GM18907 (cell line): ENCODE results near the gene NUP210L.
"Not testable (repeated sequence)": the region's sequence is repeated elsewhere in the genome, so short reads cannot be mapped to it uniquely, and the experiment has no call there.

Experiments
- ATAC-seq: cut with Tn5 transposase; IDR thresholded peaks from one replicate; pipeline ENCODE4 v1.9.1; 2021; ENCODE audit warnings: mild to moderate bottlenecking, moderate library complexity; ENCODE audit not compliant: unreplicated experiment

The NUP210L gene

DNA sequence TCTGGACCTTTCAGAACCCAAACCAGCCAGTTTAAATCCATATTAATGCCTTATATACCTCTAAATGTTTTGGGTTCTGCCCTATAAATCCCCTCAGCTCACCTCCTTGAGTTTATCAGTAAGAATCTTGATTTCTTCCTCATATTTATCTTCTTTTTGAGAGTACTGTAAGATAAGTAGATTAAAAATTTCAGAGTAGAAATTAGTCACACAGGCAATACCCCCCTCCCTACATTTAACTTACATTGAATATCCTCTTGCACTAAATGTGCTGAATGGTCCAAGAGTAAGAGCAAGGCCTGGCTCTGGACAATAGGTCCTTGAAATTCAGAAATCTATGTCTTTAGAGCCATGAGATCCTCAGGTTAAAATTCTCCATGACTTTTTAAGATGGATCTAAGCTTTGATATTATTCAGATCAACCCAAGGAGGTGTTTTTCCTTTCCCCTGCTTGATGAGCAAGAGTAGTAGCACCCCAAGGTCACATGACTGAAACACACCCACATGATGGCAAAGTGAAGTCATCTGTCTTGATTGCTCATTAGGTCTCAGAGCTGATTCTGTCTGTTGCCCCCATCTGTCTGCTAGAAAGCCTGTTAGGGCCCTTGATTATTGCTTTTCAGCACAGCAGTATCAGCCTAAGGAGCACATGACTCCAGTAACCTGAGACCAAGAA lies 15.8 kb upstream of the NUP210L start:
- no peak for ATAC-seq

DNA sequence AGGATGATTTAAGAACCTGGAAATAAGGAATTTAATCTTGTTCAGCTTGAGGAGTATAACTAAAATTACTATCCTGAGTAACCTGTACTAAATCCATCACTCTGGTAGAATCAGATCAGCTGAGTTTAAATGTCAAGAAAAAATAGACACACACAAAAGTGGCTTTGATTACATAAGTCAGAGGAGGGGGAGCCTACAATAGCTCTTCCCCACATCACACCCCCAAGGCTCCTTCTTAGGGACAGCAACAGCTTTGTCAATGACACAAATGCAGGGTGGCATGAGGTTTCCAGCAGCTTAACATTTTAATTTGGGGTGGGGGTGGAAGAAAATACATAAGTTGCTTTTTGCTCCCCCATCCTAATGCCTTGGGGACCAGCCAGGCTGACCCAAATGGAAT lies 12.6 kb upstream of the NUP210L start:
- no peak for ATAC-seq

DNA sequence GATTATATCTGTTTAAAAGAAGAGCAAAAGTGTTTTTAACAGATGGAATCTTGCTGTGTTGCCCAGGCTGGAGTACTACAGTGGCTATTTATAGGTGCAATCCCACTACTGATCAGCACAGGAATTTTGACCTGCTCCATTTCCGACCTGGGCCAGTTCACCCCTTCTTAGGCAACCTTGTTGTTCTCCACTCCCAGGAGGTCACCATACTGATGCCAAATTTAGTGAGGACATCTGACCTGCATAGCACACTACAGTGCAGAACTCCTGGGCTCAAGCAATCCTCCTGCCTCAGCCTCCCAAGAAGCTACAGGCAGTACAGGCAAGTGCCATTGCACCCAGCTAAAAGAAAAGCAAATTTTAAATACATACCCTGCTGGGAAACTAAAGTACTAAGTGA lies 11.3 kb upstream of the NUP210L start:
- no peak for ATAC-seq

DNA sequence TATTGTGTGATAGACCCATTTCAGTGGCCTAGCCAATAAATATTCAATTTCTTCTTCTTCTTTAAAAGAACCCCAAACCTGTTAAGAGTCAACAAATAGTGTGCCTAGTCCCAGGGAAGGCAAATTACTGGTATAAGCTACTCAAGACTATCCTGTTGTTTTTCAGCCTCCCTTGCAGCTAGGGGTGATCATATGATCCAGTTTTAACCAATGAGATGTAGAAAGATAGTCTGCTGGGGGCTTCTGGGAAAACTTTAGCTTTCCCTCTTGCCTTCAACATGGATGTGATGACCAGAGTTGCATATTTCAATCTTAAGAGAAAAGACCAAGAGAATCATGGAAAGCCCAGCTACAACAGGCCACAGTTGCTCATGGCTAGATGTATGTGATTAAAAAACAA lies 4.7 kb upstream of the NUP210L start:
- no peak for ATAC-seq

DNA sequence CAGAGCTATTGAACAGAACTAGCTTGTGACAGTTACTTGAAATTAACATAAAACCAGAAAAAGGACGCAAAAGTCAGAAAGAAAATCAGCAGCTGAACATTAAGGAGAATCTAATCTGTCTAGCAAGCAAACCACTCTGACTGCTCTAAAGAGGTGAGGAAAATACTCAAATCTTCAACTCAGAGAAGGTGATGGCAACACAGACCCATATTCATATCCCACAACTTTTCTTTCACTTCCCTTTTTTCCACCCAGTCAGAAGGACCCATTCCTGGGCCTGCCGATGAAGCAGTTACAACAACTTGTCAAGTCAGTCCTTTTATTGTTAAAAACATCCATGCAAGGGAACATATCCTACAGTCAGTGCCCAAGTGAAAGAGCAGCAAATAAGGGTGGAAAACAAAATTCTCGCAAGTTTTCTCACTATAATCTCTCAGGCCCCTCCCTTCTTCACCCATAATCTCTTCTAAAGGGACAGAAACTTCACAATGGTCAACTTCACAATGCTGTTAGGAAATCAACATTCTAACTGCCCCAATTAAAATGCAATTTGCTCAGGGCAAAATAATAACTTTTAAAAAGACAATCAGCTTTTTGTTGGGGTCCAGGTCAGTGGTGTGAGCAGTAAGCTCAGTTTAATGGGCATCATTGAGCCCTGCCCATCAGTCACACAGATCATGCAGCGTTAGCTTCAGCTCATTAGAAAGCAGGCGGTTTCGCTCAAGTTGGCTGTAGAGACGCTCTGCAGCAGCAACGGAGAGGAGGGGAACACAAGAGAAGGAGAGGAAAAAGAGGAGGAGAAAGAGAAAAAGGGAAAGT lies 3.6 kb upstream of the NUP210L start:
- ATAC-seq: peak; percentile 40

DNA sequence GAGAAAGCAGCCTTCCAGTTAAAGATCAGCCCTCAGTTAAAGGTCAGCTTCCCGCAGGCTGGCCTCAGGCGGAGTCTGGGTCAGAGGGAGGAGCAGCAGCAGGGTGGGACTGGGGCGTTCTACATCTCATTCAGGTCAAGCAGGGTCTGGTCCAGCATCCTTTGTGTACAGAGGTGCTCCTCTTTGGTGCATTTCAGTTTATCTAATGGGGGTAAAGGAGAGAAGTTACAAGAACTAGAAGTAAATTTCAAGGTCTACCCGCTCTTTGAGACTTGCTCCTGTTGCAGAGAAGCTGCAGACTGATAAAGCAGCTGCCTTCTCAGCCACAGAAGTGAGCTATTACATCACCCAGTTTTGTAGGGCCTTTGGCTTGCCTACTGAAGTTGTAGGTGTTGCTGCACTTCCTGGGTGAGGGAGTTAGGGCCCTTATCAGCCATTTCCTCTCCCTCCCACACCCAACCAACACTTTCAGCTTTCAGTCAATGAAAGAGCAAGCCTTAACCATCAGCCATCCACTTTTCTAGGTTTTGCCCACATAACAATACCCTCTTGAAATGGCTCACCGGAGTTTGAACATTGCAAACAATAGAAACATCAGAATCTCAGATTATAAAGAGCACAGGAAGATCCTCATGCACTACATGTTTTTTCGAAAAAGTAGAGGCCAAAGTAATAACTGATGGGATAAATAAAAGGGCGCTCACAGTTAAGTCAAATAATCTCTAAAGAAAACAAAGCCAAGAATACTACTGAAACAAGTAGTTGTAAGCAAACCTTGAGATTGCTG lies 2.8 kb upstream of the NUP210L start:
- ATAC-seq: peak; percentile 69

DNA sequence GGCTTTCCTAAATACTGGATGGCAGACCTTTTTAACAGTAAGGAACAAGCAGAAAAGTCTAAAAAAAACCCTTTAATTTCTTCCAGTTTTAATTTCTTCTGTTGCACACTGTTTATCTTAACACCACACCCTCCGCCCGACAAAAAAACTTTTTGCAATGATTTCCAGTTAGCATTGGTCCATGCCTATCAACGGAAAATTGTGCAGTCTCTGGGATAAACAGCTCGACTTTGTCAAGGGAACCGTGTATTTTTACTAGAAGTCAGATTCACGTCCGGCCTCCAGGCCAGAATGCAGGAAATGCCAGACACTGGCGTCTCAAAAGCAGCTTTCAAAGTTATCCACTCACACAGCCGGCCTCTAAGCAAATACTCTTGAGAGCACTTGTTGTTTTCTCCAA lies 378 bp upstream of the NUP210L start:
- no peak for ATAC-seq

DNA sequence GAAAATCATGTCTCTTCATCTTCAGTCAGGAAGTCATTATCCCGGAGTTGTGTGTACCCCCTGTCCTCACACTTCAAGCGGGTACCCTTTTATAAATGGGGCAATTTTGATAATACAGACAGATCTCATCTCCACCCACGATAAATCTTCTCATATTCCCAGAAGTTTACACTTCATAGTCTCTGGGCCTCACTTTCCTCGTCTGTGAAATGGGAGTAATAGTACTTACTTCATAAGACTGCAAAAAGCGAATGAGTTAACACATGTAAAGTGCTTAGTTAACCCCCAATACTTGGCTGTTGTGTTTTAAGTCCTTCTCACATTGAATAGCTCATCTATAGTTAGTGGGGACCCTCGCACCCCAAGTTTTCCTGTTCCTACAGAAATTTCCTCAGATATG lies 820 bp downstream of the NUP210L start:
- ATAC-seq: no peak

DNA sequence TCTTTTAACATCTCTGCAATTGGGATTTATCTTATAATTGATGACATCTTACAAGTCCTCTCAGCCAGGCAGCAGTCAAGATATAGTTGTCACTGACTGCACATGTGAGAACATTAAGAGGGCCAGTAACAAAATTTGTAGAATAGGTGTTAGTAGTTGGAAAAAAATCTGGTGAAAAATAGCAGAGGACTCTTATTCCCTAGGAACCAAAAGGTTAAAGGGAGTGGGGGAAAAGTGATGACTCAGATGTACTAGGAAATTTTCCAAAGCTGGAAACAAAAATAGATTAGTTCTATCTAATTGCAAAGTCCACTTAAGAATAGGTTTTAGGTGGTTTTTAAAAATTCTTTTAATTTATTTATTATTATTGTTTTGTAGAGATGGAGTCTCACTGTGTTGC lies 3.6 kb downstream of the NUP210L start:
- ATAC-seq: no peak

DNA sequence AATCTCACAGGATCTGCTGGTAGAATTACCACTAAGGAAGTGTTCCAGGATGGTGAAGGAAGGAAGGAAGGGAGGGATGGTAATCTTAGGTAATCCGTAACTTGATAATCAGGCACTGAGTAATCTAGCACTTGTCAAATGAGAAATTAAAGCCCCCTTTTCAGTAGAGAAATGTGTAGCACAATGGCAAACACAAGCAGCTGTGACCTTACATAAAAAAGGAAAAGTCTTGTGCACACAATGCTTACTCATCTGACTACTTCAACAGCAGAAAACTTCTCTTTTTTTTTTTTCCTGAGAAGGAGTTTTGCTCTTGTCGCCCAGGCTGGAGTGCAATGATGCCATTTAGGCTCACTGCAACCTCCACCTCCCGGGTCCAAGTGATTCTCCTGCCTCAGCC lies 6.1 kb downstream of the NUP210L start:
- no peak for ATAC-seq

DNA sequence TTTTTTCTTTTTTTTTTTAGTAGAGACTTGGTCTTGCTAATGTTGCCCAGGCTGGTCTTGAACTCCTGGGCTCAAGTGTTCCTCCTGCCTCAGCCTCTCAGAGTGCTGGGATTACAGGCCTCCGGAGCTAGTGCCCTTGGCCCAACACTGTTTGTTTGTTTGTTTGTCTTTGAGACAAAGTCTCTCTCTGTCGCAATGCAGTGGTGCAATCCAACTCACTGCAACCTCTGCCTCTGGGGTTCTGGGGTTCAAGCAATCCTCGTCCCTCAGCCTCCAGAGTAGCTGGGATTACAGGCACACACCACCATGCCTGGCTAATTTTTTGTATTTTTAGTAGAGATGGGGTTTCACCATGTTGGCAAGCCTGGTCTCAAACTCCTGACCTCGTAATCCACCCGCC lies 7.4 kb downstream of the NUP210L start:
- ATAC-seq: not testable (repeated sequence)

DNA sequence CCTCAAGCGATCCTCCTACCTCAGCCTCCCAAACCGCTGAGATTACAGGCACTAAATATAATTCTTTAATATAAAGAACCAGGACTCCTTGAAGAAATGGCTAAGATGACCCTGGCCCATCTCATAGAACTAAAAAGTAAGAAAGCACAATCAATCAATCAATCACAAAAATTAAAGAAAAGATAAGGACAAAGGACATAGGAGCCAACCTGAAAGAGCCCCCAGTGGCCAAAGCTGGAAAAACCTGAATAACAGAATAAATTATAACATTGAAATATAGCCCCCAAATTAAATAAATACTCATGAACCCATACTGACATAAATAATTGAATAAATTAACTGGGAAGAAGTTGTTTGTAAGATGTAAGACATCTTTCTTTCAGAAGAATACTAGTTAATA lies 8.9 kb downstream of the NUP210L start:
- ATAC-seq: no peak

DNA sequence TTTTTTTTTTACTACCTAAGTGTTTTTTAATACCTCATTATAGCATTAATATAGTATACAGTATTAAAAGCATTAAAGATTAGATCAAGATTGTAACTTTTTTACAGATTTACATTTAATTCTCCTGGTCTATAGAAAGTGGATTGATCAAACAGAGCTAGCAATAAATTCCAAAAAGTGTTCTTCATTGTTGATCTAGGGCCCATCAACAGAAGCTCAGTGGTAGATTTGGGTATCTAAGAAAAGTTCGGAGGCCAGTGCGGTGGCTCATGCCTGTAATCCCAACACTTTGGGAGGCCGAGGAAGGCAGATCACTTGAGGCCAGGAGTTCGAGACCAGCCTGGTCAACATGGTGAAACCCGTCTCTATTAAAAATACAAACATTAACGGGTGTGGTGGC lies 12.5 kb downstream of the NUP210L start:
- ATAC-seq: no peak

DNA sequence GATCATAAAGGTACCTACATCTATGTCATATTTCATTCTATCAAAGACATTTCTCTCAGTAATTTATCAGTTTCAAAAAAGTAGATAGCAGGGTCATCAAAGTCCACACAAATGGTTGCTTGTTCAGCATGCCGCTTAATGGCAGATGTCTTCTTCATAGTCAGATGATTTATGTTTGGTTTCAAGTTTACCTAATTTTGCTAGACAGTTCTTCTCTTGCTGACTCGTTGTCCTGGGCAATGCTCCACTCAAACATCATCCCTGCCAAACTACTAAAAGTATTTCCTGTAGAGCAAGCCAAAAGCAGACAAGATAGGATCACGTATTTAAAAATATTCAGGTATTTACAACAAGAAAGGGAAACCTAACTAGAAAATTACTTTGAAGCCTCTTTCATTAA lies 13.6 kb downstream of the NUP210L start:
- ATAC-seq: no peak

DNA sequence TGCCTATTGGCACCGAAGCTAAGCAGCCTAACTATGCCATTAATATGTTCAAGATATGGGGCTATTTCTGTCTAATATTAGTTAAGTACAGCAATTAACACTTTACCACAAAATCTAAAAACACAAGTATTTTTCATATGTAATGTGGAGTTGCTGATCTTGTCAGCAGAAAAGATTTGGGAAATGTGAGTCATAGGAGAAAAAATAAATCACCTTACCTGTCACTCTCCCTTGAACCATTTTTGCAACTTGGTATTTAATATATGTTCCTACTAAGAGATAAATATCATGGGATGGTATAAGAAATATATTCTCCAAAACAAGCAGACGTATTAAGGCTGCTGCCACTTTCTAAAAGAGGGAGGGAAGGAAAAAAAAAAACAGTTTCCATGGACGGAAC lies 17.0 kb downstream of the NUP210L start:
- ATAC-seq: no peak

DNA sequence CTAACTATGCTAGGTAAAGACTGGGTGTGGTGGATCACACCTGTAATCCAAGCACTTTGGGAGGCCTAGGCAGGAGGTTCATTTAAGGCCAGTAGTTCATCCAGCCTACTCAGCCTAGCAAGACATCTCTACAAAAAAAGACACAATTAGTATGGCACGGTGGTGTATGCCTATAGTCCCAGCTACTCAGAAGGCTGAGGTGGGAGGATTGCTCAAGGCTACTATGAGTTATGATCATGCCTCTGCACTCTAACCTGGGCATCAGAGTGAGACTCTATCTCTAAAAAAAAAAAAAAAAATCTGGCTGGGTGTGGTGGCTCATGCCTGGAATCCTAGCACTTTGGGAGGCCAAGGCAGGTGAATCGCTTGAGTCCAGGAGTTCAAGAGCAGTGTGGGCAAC lies 21.6 kb downstream of the NUP210L start:
- no peak for ATAC-seq

DNA sequence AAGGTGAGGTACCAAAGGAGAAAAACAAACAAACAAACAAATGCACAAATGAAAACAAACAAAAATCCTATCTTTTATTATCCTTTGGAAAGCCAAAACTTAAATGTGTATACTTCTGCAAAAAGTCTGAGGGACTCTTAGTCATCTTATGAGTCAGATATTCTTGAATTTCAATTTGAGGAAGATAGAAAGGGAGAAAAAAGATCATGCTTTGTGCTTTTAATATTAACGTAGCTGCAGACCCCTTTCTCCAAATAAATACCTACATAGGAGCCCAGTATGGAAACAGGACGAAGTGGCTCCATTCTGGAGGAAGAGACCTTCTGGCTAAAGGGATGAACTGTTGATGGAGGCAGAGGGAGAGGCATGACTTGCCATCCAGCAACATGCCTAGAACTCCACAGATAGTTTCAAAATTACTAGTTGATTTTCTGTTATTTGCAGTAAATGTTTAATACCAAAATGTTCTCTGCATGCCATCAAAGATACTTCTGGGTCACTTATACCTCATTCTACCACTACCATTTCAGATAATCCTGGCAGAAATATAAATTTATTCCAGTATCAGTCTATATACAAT lies 25.4 kb downstream of the NUP210L start:
- no peak for ATAC-seq

DNA sequence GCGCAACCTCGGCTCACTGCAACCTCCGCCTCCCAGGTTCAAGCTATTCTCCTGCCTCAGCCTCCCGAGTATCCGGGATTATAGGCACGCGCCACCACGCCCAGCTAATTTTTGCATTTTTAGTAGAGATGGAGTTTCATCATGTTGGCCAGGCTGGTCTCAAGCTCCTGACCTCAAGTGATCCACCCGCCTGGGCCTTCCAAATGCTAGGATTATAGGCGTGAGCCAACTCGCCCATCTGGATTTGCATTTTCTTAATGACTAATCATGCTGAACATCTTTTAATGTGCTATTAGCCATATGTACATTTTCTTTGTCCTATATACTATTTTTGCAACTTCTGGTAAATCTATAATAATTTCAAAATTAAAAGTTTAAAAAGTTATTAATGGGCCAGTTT lies 31.7 kb downstream of the NUP210L start:
- ATAC-seq: not testable (repeated sequence)

DNA sequence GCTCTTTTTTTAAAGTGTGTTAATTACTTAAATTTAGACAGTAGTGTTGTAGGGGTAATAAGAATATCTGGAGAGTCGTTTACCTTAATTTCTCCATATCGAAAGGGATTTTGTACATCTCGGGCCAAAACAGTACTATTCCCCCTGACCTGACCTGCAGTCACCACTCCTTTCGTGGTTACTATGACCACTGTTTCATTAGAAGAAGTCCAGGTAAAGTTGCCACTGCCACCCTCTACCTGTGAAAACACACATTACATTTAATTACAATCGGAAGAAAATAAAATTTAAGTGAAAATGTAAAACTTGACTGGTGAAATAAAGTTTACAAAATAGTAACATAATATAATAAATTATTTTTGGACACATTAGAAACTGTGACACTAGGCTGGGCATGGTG lies 37.2 kb downstream of the NUP210L start:
- no peak for ATAC-seq

DNA sequence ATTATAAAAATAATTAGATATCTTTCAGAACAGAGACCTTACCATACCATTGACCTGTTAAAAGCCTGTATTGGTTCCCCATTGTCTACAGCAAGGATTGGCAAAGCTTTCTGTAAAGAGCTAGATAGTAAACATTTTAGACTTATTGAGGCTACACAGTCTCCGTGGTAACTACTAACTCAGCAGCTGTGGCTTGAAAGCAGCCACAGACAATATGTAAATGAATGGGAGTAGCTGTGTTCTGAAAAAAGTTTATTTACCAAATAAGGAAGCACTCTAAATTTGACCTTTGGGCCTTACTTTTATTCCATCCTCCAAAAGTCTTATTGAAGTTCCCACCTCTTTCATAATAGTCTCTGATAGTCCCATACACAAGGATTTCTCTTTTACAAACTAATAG lies 39.7 kb downstream of the NUP210L start:
- no peak for ATAC-seq

DNA sequence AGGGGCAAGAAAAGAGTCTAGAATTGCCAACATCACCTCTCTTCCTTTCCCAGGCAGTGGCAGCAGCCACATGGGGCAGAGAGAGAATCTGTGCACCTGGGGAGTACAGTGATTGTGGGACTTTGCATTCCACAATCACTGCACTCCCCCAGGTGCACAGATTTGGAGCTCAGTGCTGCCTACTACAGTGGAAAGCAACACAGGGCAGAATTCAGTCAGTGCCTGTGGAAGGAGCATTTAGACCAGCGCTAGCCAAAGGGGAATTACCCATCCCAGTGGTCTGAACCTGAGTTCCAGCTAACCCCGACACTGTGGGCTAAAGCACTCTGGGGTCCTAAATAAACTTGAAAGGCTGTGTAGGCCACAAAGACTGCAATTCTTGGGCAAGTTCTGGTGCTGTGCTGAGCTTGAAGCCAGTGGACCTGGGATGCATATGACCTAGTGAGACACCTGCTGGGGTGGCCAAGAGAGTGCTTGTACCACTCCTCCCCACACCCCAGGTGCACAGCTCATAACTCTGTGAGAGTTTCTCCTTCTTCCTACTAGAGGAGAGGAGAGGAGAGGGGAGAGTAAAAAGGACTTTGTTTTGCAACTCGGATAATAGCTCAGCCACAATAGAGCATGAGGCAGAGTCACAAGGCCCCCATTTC lies 50.3 kb downstream of the NUP210L start:
- no peak for ATAC-seq
